HG03565 (cell line): ENCODE results near the gene PCSK2.

ENCODE experiments used
- ATAC-seq: cut with Tn5 transposase; IDR thresholded peaks from one replicate; pipeline ENCODE4 v1.9.1; 2021; ENCODE audit warnings: mild to moderate bottlenecking, moderate library complexity; ENCODE audit not compliant: unreplicated experiment

Gene PCSK2

DNA sequence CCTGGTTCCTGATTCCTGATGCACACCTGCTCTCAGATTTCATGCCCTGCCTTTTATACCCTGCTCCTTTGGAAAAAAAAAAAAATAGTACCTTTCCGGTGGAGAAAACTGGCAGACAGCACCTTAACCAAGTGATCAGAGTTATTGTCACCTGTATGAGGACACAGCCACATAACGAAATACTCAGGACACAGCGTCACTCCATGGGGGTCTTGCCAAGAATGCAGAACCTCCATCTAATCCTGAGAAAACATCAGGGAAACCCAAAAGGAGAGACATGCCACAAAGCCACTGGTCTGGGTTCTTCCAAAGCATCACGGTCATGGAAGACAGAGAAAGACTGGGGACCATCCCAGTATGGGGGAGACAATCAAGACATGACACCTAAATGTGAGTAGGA is 275.3 kb downstream of the PCSK2 start:
- ATAC-seq = no peak

DNA sequence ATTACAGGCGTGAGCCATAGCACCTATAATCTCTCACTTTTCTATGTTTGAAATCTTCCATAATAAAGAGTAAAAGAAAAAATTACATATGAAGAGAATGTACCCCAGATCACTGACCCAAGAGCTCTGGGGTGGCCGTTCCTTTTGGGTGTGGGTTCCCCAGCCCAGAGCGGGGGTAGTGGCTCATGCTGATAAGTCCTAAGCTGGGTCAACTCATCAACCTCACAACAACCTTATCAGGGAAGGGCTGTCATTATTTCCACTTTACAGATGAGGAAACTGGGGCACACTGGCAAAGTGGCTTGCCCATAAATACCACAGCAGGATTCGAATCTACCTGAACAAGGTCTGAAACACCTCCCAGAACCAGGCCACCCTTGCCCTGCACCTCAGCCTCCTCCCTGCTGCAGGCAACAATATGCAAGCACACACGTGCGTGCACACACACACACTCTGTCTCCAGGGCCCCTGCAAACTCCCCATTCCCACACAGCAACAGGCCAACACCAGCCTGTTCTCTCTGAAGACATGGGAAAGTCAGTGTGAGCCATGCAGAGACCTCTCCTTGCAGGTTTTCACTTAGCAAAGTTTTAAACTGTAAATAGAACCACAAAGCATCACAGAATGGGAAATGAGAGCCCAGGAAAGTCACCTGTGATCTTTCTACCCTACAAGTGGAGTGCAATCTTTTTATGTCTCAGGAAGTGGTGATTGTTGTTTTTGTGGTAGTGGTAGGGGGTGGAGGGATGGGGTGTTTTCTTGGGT is 276.6 kb downstream of the PCSK2 start:
- no peak for ATAC-seq

DNA sequence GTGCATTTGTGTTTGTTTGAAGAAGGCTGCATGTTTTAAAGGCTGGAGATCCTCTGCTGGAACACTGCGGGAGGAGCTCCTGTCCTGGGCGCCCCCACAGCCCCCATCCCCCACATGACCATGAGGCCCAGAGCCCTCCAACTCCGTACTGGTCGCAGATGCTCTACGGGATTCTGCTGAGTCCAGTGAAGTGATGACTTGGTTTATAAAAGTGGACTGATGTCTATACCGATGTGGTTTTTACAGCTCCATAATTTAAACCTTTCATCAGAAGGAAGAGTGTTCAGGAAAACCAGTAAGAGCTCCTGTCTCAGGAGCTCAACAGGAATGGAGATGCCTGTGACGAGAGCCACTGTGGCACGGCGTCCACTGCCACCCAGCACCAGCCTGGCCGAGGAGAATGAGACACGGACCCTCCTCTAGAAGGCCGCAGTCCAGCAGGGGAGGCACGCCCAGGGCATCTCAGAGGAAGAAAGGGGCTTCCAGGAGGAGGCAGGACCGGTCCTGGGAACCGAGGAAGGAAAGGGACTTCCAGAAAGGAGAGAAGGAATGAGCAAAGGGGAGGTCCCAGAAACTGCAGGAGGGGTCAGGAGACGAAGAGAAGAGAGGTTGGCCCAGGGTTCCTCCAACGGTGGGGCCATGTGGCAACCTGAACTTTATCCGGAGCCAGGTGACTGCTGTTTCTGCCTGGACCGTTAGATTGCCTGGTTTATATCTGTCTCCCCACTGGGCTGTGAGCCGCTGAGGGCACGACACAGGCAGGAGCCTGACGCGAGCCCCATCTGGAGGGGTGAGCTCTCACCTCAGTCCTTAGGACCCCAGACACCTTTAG is 277.4 kb downstream of the PCSK2 start:
- ATAC-seq = peak; percentile 25

DNA sequence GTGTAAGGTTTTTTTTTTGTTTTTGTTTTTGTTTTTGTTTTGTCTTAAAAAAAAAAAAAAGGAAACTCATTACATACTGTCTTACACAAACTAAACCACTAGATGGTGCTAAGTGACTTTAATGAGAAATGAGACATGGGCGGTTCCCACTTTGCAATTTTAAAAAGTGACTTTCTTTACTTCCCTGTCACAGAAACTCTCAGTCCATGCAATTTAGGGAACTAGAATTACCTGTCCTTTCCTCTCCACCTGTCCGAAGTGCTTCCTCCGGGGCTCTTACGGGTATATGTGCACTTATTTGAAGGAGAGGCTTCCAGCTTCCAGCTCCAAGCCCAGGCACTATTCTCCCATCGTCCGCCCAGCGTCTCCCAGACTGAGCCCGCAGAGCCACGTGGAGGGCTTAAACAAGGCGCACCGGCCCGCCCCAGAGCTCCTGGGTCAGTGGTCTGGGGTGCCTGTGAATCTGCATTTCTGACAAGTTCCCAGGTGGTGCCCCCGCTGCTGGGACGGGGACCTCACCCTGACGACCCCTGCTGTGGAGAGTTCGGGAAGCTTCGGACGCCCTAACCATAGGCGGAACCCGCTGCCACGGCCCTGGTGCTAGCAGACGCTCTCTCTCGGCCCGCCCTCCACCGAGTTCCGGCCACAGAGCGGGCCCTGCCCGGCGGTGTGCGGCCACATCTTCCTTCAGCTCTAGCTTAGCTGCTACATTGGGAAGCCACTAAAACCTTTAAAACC is 278.2 kb downstream of the PCSK2 start:
- ATAC-seq = peak; percentile 55

DNA sequence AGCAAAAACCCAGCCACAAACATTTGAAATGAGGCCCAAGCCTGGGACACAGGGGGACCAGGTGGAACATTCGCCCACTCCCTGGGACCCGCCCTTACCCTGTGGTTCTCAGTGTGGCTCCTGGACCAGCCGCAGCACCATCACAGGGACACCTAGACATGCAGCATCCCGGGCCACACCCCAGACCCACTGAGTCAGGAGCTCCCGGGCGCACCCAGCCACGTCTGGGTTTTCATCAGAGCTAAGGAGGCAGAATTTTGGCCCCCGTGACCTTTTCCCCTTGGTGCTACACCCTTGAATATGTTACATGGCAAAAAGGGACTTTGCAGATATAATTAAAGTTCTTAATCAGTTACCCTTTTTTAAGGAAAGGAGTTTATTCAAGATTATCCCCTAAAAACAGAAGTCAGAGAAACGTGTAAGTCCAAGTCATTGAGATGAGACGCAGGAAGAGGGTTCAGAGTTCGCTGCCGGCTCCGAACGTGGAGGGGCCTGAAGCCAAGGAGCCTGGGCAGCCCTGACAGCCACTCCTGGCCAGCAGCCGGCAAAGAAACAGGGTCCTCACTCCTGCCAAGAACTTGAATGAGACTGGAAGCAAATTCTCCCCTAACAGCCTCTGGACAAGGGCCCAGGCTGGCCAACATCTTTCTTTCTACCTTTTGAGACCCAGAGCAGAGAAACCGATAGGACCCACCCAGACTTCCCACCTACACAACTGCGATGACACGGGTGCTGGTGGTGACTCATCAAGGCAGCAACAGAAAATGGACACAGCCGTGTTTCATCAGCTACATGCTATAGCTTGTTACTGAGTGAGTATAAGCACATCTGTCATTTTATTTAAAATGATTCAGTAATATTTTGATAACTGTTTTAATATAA is 279.0 kb downstream of the PCSK2 start:
- ATAC-seq = no peak

DNA sequence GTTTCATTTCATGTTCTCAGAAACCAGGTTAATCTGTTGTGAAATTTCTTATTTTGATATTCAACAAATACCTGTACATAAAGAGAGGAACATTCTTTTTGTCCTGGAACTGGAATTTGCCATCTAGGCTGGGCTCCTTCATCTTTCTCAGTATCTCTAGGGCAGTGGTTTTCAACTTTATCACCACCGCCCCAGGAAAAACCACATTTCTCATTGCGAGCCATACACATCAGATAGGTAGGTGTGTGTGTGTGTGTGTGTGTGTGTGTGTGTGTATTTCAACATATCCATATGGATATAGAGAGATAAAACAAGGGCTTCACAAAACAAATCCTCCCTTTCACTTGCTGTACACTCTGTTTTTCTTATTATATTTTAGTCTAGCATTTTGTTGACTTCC is 280.2 kb downstream of the PCSK2 start:
- ATAC-seq = no peak

DNA sequence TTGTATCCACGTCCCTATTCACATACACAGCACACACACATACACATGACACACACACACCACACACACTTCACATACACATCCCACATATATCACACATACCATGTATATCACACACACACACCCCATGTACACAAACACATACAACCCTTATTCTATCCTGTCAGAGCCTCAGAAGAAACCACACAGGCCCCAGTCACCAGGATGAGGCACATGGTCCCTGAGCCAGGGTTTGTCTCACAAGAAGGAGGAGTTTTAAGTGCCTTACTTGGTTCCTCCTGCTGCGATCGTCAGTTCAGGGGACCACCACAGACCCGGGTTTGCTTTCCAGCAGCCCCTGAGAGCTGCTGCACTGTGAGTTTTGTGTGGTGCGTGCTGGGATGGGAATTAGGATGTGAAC is 280.7 kb downstream of the PCSK2 start:
- ATAC-seq = no peak

DNA sequence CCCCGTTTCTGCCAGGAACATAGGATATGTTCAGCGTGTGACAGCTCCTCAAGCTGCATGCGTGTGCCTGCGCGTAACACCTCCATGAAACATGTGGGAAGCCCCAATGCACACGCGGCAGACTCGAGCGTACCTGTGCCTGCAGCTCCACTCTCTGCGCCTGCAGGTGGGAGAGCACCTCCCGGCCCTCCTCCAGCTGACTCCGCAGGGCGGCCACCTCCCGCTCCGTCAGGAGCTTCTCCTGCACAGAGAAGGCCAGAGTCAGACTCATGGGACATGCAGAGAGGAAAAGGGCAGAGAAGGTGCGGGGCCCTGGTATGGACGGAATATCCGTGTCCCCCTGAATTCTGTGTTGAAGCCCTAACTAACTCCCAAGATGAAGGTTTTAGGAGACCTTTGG is 281.9 kb downstream of the PCSK2 start:
- no peak for ATAC-seq

DNA sequence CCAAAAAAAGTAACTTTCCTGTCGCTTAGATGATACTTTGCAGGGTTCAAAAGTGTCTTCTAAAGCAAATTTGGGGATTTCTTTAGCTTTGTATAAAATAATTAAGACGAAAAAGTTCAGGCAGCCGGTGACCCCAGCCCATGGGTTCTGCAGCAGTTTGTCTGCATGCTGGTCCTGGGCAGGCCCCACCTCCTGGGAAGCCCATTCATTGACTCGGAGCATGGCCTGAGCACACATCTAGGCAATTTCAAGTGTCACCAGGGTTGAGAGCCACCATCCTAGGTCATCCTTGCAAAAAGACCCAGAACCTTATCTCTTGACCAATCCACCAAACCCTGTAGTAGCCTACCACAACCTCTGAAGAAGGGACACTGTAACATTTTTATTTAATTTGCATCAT is 283.7 kb downstream of the PCSK2 start:
- ATAC-seq = no peak

DNA sequence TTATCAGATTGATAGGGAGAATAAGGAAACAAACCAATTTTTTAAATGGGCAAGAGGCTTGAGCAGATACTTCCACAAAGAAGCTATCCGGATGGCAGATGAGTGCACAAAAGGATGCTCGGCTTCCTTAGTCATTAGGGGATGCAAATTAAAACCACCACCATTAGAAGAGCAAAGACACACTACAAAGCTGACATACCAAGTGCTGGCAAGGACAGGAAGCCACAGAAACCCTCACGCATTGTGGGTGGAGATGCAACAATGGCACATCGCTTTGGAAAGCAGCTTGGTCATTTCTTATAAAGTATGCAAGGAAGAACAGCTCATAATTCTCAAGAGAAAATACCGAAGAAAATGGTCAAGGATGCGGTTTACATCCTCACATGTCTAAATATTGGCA is 284.6 kb downstream of the PCSK2 start:
- ATAC-seq = no peak

DNA sequence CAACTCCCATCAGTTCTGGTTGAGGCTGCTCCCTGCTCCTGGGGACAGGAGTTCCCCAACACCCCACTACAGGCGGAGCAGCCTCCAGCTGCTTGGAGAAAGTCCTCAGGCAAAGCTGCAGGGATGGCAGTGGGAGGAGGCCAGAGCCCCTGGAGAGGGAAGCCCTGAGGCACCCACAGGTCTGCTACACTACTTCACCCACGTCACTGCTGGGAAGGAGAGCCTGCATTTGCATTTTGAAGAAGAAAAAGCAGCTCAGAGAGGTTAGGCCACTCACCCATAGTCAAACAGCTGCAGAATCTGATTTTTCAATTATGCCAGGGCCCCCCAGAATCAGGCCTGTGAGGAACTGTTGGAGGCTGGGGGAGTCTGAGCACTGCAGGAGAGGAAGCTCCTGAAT is 287.1 kb downstream of the PCSK2 start:
- ATAC-seq = no peak

DNA sequence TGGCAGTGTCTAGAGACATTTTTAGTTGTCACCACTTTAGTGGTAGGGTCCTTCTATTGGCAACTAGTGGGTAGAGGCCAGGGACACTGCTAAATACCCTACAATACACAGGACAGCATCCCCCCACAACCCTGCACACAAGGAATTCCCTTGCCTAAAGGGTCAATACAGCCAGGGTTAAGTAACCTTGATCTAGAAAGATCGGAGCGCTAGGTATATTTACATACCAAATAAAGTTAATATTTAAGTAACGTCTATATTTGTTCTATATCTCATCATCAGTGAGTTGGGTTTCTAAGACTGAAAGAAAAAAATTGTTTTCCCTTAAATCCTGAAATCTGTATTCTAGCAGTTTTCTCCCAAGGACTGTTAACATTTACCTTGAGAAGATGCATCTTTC is 288.2 kb downstream of the PCSK2 start:
- no peak for ATAC-seq

DNA sequence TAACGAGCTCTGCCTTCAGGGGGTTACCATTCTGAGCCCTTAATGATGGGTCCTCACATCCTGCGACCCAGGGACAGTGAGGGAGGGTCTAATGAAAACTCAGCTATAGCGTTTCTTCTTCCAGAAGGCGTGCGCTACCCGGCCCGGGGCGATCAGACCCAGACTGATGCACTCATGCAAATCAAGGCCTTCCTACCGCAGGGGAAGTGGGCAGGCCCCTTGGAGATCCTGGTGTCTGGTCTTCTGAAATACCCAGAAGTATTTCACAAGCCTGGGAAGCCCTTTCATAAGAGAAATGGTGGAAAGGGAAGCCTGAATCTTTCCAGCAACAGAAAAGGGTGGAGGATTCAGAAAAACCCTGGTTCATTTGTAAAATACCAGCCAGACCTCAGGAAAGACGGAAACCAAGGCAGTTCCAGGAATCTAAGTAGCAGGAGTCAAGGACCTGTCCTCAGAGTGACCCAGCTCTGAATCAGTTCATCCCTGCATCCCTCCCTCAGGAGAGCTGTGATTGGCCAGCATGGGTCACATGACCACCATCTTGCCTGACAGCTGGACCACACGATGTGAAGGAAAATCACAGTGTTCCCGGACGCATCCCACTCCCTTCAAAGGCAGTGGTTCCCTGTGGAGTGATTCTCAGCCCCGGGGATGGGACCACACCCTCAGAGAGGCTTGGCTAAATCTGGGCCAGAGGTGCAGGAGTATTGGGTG is 291.7 kb downstream of the PCSK2 start:
- ATAC-seq = no peak

DNA sequence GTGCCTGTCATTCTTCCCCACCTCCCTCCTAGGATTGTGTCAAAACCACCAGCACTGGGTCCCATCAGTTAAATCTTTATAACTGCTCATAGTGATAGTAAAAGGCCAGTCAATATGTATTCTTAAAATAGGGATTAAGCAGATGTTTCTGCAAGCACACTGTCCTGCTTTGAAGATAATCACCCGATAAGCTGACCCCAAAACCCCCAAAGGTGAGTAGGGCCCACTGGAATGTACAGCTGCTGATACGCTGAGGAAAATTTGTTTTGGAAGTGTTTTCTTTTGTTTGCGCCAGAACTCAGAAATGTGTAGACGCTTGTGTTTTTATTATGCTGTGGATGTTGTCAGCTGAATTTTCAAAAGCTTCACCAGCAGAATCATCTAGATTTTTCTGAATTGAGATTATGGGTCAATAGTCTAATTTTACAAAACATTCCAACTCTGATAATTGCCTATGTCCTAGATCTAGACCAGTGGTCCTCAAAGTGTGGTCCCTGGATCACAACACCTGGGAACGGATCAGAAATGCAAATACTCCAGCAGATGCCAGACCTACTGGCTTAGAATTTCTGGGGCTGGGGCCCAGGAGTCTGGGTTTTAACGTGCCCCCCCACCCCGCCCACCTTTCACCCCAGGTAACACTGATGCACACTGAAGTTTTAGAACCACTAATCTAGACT is 292.9 kb downstream of the PCSK2 start:
- ATAC-seq = no peak

DNA sequence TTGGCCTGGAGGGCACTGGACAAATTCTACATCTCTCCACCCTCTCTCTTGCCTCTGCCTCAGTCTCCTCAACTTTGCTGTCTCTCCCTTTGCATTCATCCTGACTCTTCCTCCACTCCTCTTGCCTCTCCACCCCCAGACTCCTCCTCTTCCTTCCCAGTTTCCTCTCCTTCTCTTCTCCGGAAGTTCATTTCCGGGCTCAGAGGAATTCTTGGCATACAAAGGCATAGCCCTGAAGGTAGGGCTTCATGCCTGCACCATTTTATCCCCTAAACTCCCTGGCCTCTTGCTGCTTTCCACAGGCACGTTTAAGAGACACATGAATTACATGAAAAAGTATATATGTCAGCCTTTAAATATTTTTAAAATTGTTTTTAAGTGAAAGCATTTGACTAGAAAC is 293.7 kb downstream of the PCSK2 start:
- no peak for ATAC-seq

DNA sequence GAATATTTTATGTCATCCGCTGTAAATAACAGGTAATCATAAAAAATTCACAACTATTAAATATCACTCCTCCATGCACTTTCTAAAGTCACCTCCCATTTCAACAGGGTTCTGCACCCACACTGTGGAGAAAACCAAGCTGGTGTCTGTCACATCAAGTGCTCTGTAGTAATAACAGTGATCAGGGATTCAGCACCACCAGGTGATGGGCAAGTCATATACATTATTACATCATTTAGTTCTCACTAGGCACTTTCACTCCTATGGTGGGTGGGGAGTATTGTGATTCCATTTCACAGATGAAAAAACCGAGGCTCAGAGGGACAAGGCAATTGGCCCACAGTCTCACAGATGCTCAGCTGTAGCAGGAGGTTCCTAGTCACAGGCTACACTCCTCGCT is 295.7 kb downstream of the PCSK2 start:
- ATAC-seq = no peak

DNA sequence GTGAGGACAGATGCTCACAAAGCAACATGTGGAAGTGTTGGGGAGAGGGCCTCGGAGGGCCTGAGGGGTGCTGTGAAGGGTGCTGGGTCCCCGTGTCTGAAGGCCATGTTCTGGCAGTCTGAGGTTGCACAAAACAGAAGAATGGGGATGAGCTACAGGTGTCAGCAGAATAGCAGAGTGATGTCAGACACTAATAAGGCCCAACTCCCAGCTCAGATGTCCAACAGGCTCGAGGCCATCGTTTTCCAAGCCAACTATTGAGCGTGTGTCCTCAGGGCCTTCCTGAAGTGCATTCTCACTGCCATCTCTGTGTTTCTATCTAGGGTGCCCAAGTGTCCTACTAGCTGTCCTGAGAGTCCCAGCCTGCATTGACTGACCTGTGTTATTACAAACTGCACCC is 296.5 kb downstream of the PCSK2 start:
- ATAC-seq = no peak

DNA sequence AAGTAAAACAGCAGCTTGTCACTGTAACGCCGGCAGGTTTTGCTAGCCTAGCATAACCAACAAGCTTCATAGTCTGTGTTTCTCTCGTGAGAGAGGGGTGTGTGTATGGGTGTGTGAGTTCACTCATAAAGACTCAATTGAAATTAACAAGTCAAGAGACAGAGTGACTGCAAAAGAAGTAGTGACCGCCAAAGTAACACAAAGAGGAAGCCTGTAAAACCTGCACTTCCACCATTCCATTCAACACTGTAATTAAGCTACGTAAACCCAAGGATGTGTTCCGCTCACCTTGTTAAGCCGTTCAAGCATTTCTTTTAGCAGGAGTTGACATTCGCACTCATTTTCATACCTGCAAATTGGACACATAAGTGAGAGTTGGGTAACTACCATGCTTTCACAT is 297.7 kb downstream of the PCSK2 start:
- no peak for ATAC-seq

DNA sequence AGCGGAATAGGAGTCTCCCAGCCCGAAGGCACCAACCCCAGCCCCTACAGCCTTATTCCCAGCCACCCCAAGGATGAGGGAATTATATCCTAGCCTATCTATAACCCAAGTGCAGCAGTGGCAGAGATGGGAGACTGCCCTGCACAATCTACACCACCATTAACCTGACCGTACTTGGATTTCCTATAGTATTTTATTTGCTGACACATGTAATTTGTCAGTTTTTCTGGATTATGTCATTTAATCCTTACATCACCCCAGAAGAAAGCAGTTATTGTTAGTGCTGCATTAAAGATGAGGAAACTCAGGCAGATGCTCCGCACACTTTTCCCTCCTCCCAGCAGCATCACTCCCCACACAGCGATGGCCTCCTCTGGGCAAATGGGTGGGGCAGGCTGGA is 298.3 kb downstream of the PCSK2 start:
- no peak for ATAC-seq

DNA sequence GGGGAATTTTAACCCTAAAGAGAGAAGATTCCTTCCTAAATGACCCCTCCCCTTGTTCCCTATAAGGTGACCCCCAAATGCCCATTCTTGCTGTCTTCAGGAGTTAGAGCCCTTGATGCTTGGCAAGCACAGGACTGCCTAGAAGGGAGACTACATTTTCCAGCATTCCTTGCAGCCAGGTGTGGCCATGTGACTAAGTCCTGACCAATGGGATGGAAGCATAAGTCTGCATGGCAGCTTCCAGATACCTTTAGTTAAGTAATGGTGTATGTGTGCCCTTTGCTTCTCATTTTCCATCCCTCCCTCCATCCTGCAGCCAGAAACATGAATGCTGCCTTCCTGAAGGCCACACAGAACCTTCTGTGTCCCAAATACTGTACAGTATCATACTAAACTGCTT is 298.8 kb downstream of the PCSK2 start:
- ATAC-seq = peak; percentile 55
